A549 (cell line): ENCODE measurements around the gene SLC39A13. TPM values are rescaled to one million over a fixed set of nuclear protein-coding genes. Genes with fewer than 3 reads are reported as not detected.

Experiments
- ATAC-seq, 2 experiments: fragments of 200-7000 bp in 1 of 2; fragments of >200 bp in 1 of 2; cut with Nextera tagmentation in 1 of 2; cut with Tn5 transposase in 1 of 2; 3 replicates each; pipeline versions ENCODE4 v1.8.0 to v1.9.1; 2018 to 2020; ENCODE audit warnings: mild to moderate bottlenecking in 1 of 2, moderate library complexity in 1 of 2
- CTCF ChIA-PET: fragments of 300-600 bp; sonication (Branson Sonifier 250); formaldehyde crosslinking; extraction: SDS; loops from one replicate; lab custom pipeline; 2021; ENCODE audit warnings: antibody characterized with exemption, inconsistent platforms; lab: Yijun Ruan, JAX
- POLR2A ChIA-PET: fragments of 350-600 bp; formaldehyde crosslinking; extraction: SDS; loops from one replicate; lab custom pipeline; 2021; ENCODE audit warnings: antibody characterized with exemption, inconsistent platforms; lab: Yijun Ruan, JAX
- DNase-seq, 2 experiments: peaks; one replicate each; pipeline versions ENCODE4 v3.0.0 to v3.0.0-alpha.2; 2011 to 2016; ENCODE audit warnings: low read depth in 1 of 2, low spot score in 1 of 2
- FAIRE-seq: peaks from 2 replicates; lab custom pipeline; 2011; peaks lifted over from hg19 to GRCh38; lab: Jason Lieb, UNC
- H3K27ac ChIP-seq, 2 experiments: fragments of >200 bp; sonication (Bioruptor Twin); formaldehyde crosslinking; 3 replicates each; pipeline ENCODE4 v1.5.1; 2016 to 2017
- H3K4me1 ChIP-seq: fragments of >200 bp; sonication (Bioruptor Twin); formaldehyde crosslinking; 3 replicates; pipeline ENCODE4 v1.6.1; 2016
- H3K4me2 ChIP-seq: fragments of >200 bp; sonication (Bioruptor Twin); formaldehyde crosslinking; 3 replicates; pipeline ENCODE4 v1.6.1; 2016
- H3K4me3 ChIP-seq: fragments of >200 bp; sonication (Bioruptor Twin); formaldehyde crosslinking; 3 replicates; pipeline ENCODE4 v1.5.1; 2016
- H3K9me3 ChIP-seq: fragments of >200 bp; sonication (Bioruptor Twin); formaldehyde crosslinking; 3 replicates; pipeline ENCODE4 v1.6.1; 2016
- CTCF ChIP-seq: fragments of >200 bp; sonication (Bioruptor Twin); formaldehyde crosslinking; IDR thresholded peaks from 3 replicates; pipeline ENCODE4 v1.5.1; 2016
- ESRRA ChIP-seq: fragments of 150-350 bp; IDR thresholded peaks from 2 replicates; pipeline ENCODE4 v1.6.1; 2014; ENCODE audit warnings: mild to moderate bottlenecking, low read length, borderline replicate concordance
- HMGXB4 ChIP-seq: fragments of 250-450 bp; sonication (Bioruptor Pico); IDR thresholded peaks from 2 replicates; pipeline ENCODE4 v1.5.0; 2021; ENCODE audit warnings: mild to moderate bottlenecking, moderate library complexity, borderline replicate concordance
- HOXB13 ChIP-seq: fragments of 250-450 bp; sonication (Bioruptor Pico); IDR thresholded peaks from 2 replicates; pipeline ENCODE4 v1.5.0; 2020; ENCODE audit warnings: low read depth, mild to moderate bottlenecking, moderate library complexity
- HOXB5 ChIP-seq: fragments of 250-450 bp; sonication (Bioruptor Pico); IDR thresholded peaks from 2 replicates; pipeline ENCODE4 v1.5.0; 2020; ENCODE audit warnings: mild to moderate bottlenecking, moderate library complexity
- NPAS2 ChIP-seq: fragments of 250-450 bp; sonication (Bioruptor Pico); IDR thresholded peaks from 2 replicates; pipeline ENCODE4 v1.8.0; 2022; ENCODE audit warnings: mild to moderate bottlenecking, moderate library complexity, borderline replicate concordance
- PHF8 ChIP-seq: fragments of 200-600 bp; sonication (generic); IDR thresholded peaks from 2 replicates; pipeline ENCODE4 v1.6.1; 2016; ENCODE audit warnings: low read depth, mild to moderate bottlenecking, antibody characterized with exemption, moderate library complexity, borderline replicate concordance
- POLR2AphosphoS2 ChIP-seq: conservative IDR thresholded peaks from 2 replicates; pipeline ENCODE4 v1.6.1; 2012; ENCODE audit warnings: low read length, improper control_type of control experiment, inconsistent platforms
- RFX5 ChIP-seq: fragments of 450-650 bp; IDR thresholded peaks from 2 replicates; pipeline ENCODE4 v1.7.1; 2014; ENCODE audit warnings: antibody characterized with exemption, mild to moderate bottlenecking, moderate library complexity
- SREBF2 ChIP-seq: fragments of 450-650 bp; IDR thresholded peaks from 2 replicates; pipeline ENCODE4 v1.6.1; 2014; ENCODE audit warnings: mild to moderate bottlenecking, moderate library complexity
- TFCP2L1 ChIP-seq: fragments of 250-450 bp; sonication (Bioruptor Pico); IDR thresholded peaks from 2 replicates; pipeline ENCODE4 v1.5.0; 2021; ENCODE audit warnings: mild to moderate bottlenecking
- ZNF302 ChIP-seq: fragments of 250-450 bp; sonication (Bioruptor Pico); IDR thresholded peaks from 2 replicates; pipeline ENCODE4 v1.9.0; 2021; ENCODE audit warnings: inconsistent platforms, mild to moderate bottlenecking, moderate library complexity
- WGBS: methylation state at CpG from one replicate; pipeline ENCODE4 v1.1.6; 2017; ENCODE audit errors: missing lambda C conversion rate; 5-methylcytosine and 5-hydroxymethylcytosine counted together
- polyA plus RNA-seq, 4 experiments: library from polyadenylated mRNA; depleted of rRNA in 3 of 4; stranded (reverse); fragments of >200 nt; fragmentation: RNase III in 1 of 4; extraction: RNeasy Plus Mini Kit Qiagen cat#74134 plus additional on column Dnase treatment in 1 of 4; gene quantifications; 2 replicates in 3 of 4; 3 replicates in 1 of 4; pipeline ENCODE4 v1.2.3, GENCODE V29; 2011 to 2017
- TF ChIP-seq, protein P1 (sequence below): IDR thresholded peaks from 2 replicates; pipeline ENCODE4 v1.6.1; 2012; ENCODE audit warnings: low read depth, borderline replicate concordance

SLC39A13 gene
- polyA plus RNA-seq, 2 of the 4 experiments (the other 2 are of a cell fraction): 10.8 to 35.2 TPM

GRCh38 chr11:47445840-47446239, 37.5 kb downstream of the SLC39A13 start:
- POLR2A ChIA-PET: no interaction called here
- H3K4me1 ChIP-seq: no peaks in the 10 kb centered on the region
- FAIRE-seq: no peak
- no peak overlapping the region for H3K27ac ChIP-seq
- DNase-seq: no peak
- H3K4me2 ChIP-seq: no peak overlapping the region
- WGBS: 92% methylated on average over 4 of the region's 4 CpGs
- no peak for ATAC-seq
- H3K9me3 ChIP-seq: no peaks in the 10 kb centered on the region
- no peak for TF ChIP-seq RFX5
- no peak for TF ChIP-seq ESRRA
- no peak for TF ChIP-seq HOXB5 (CRISPR knock-in tag)
- CTCF ChIA-PET: interaction anchor here (0.7 to 1.4 kb wide), 7 partner anchors 8 to 267 kb away, joined by 3 to 5 read pairs (median 4); no protein-coding TSS in a partner anchor
- no peak overlapping the region for H3K4me3 ChIP-seq

DNA sequence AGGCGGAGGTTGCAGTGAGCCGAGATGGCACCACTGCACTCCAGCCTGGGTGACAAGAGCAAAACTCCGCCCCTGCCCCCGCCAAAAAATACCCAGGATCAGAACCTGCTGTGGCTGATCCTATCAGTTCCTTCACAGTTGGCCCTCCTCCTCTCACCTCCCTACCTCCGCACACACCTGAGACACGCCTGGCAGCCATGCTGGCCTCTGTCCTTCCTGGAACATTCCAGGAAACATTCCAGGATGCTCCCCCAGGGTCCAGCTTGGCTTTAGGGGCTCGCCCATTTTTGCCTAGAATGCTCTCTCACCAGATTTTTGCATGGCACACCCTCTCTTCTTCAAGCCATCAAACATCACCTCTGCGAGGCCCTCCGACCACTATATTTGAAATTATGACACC, 38.4 kb downstream of the SLC39A13 start:
- DNase-seq: no peak
- no peak for FAIRE-seq
- H3K27ac ChIP-seq: no peak overlapping the region
- no peak for ATAC-seq
- 92% methylated on average over 9 of the region's 9 CpGs for WGBS
- H3K4me1 ChIP-seq: no peaks in the 10 kb centered on the region
- H3K4me3 ChIP-seq: no peak overlapping the region
- TF ChIP-seq, protein P1, sequence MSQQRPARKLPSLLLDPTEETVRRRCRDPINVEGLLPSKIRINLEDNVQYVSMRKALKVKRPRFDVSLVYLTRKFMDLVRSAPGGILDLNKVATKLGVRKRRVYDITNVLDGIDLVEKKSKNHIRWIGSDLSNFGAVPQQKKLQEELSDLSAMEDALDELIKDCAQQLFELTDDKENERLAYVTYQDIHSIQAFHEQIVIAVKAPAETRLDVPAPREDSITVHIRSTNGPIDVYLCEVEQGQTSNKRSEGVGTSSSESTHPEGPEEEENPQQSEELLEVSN: no peak
- ChIA-PET POLR2A (no interaction called here), CTCF (interaction anchor here (1.2 kb wide), 3 partner anchors 8 to 107 kb away, joined by 3 to 4 read pairs (median 3); no protein-coding TSS in a partner anchor)
- no peak overlapping the region for H3K4me2 ChIP-seq
- H3K9me3 ChIP-seq: no peaks in the 10 kb centered on the region

GRCh38 chr11:47447906-47448305, 39.5 kb downstream of the SLC39A13 start:
- no peak overlapping the region for H3K4me2 ChIP-seq
- DNase-seq: no peak
- no peak for TF ChIP-seq CTCF
- TF ChIP-seq ZNF302 (CRISPR knock-in tag): no peak
- TF ChIP-seq PHF8: no peak
- TF ChIP-seq ESRRA: no peak
- TF ChIP-seq NPAS2 (CRISPR knock-in tag): no peak
- TF ChIP-seq HOXB13 (CRISPR knock-in tag): no peak
- no peak for TF ChIP-seq TFCP2L1 (CRISPR knock-in tag)
- TF ChIP-seq POLR2AphosphoS2: no peak
- no peak for TF ChIP-seq SREBF2
- no peak for TF ChIP-seq HMGXB4
- TF ChIP-seq, all 56 proteins: peak for 0
- no peak overlapping the region for H3K27ac ChIP-seq
- no peak overlapping the region for H3K4me3 ChIP-seq
- no peak for ATAC-seq
- H3K9me3 ChIP-seq: no peaks in the 10 kb centered on the region
- FAIRE-seq: no peak
- H3K4me1 ChIP-seq: no peaks in the 10 kb centered on the region
- POLR2A ChIA-PET: no interaction called here
- CTCF ChIA-PET: interaction anchor here (1.2 to 1.5 kb wide), 2 partner anchors 40 to 74 kb away, joined by 3 to 4 read pairs; partner anchors contain the start of gene SLC39A13
- WGBS: 82% methylated on average over 3 of the region's 12 CpGs
